NOMO-1 treated with DMSO at 0.1 percent for 48 hours (cell line): ENCODE results near the gene SOD2.
A peak's percentile ranks its signal among the peaks of the same experiment; 100 is the strongest.
"Not testable (repeated sequence)": the region's sequence is repeated elsewhere in the genome, so short reads cannot be mapped to it uniquely, and the experiment has no call there.

Experiments
- DNase-seq: peaks from one replicate; lab custom pipeline; 2025; ENCODE audit not compliant: unreplicated experiment; lab: John Stamatoyannopoulos, UW

SOD2 gene

GRCh38 chr6:159682810-159683209 lies 10.2 kb downstream of the SOD2 start:
- no peak for DNase-seq

- no peak for DNase-seq
Observed at GRCh38 chr6:159682295-159682694, 10.7 kb downstream of the SOD2 start.

GRCh38 chr6:159681191-159681880 lies 11.7 kb downstream of the SOD2 start:
- DNase-seq = no peak

GRCh38 chr6:159680104-159680503 lies 12.9 kb downstream of the SOD2 start:
- DNase-seq = no peak

GRCh38 chr6:159679091-159680077 lies 13.7 kb downstream of the SOD2 start:
- no peak for DNase-seq

- DNase-seq = no peak
Observed at GRCh38 chr6:159678574-159678973, 14.5 kb downstream of the SOD2 start.

GRCh38 chr6:159677506-159678165 lies 15.4 kb downstream of the SOD2 start:
- no peak for DNase-seq

- no peak for DNase-seq
Observed at GRCh38 chr6:159676890-159677505, 16.0 kb downstream of the SOD2 start.

- DNase-seq = not testable (repeated sequence)
Observed at GRCh38 chr6:159676236-159676635, 16.8 kb downstream of the SOD2 start.

- no peak for DNase-seq
Observed at GRCh38 chr6:159665868-159666635, 27.0 kb downstream of the SOD2 start.

- DNase-seq = not testable (repeated sequence)
Observed at GRCh38 chr6:159663368-159663889, 29.6 kb downstream of the SOD2 start.

GRCh38 chr6:159661977-159662376 lies 31.1 kb downstream of the SOD2 start:
- DNase-seq = not testable (repeated sequence)

GRCh38 chr6:159655409-159655988 lies 37.5 kb downstream of the SOD2 start:
- DNase-seq = no peak

- DNase-seq = peak; percentile 61
Observed at GRCh38 chr6:159654483-159655098, 38.5 kb downstream of the SOD2 start.

- no peak for DNase-seq
Observed at GRCh38 chr6:159650314-159650713, 42.7 kb downstream of the SOD2 start.

GRCh38 chr6:159649441-159649840 lies 43.6 kb downstream of the SOD2 start:
- no peak for DNase-seq

GRCh38 chr6:159646733-159647132 lies 46.3 kb downstream of the SOD2 start:
- DNase-seq = peak; percentile 64

- DNase-seq = no peak
Observed at GRCh38 chr6:159646116-159646515, 46.9 kb downstream of the SOD2 start.

- DNase-seq = peak; percentile 45
Observed at GRCh38 chr6:159645640-159646039, 47.4 kb downstream of the SOD2 start.
